ENCODE data around the gene UPF1. TPM values are rescaled to one million over a fixed set of nuclear protein-coding genes. Genes with fewer than 3 reads are reported as not detected.

UPF1 gene
- total and polyA plus RNA-seq, 2 of the 13 experiments (the other 11 are each of a cell fraction or from before 2014, with no cell fraction given) = 16.9 to 41.8 TPM

DNA sequence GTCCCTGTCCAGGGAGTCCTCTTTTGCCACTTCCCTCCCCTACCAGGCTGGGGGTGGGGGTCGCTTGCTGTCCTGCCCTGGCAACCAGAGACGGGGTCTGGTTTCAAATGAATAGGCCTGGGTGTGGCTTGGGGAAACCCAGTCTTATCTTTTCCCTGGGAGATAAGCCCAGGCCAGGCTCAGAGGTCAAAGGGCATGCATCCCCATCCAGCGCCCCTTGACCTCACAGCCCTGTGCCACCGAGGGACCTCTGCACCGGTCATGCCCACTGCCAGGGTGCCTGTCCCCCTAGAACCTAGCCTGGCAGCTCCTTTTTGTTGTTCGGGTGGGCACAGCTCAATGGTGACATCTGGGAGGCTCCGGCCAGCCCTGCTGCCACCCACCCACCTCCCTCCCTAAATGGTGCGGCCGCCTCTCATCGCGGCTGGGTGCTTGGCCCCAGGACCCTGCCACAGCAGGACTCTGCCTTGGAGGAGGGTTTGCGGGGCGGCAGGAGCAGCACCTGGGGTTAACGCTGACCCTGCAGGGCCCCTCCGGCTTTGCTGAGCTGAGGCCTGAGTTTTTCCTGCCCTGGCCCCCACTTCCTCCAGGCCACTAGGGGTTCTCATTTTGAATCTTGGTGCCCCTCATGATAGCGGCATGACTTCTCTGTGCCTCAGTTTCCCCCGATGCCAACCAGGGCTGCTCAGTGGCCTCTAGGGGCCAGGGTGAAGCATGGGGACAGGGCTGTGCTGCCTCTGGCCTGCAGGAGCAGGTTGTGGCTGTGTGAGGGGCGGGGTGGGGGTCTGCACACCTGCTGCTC, 67.0 kb downstream of the UPF1 start (continued):
- no peak for TF ChIP-seq SRSF1 (optimal IDR thresholded peaks at IDR 0.05; ENCODE audit: low read depth, low read length)
- TF ChIP-seq ZNF33A (CRISPR knock-in tag; IDR thresholded peaks at IDR 0.05; ENCODE audit: borderline replicate concordance) = no peak
- TF ChIP-seq, protein P1, sequence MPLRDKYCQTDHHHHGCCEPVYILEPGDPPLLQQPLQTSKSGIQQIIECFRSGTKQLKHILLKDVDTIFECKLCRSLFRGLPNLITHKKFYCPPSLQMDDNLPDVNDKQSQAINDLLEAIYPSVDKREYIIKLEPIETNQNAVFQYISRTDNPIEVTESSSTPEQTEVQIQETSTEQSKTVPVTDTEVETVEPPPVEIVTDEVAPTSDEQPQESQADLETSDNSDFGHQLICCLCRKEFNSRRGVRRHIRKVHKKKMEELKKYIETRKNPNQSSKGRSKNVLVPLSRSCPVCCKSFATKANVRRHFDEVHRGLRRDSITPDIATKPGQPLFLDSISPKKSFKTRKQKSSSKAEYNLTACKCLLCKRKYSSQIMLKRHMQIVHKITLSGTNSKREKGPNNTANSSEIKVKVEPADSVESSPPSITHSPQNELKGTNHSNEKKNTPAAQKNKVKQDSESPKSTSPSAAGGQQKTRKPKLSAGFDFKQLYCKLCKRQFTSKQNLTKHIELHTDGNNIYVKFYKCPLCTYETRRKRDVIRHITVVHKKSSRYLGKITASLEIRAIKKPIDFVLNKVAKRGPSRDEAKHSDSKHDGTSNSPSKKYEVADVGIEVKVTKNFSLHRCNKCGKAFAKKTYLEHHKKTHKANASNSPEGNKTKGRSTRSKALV (CRISPR knock-in tag; IDR thresholded peaks at IDR 0.05) = no peak
- TF ChIP-seq MBD4 (IDR thresholded peaks at IDR 0.05; ENCODE audit: borderline replicate concordance, low read length) = no peak
- TF ChIP-seq, protein P2, sequence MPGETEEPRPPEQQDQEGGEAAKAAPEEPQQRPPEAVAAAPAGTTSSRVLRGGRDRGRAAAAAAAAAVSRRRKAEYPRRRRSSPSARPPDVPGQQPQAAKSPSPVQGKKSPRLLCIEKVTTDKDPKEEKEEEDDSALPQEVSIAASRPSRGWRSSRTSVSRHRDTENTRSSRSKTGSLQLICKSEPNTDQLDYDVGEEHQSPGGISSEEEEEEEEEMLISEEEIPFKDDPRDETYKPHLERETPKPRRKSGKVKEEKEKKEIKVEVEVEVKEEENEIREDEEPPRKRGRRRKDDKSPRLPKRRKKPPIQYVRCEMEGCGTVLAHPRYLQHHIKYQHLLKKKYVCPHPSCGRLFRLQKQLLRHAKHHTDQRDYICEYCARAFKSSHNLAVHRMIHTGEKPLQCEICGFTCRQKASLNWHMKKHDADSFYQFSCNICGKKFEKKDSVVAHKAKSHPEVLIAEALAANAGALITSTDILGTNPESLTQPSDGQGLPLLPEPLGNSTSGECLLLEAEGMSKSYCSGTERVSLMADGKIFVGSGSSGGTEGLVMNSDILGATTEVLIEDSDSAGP (CRISPR knock-in tag; IDR thresholded peaks at IDR 0.05; ENCODE audit: borderline replicate concordance) = no peak
- peak; percentile 58 for TF ChIP-seq RBM22 (optimal IDR thresholded peaks at IDR 0.05; ENCODE audit: low read length)
- no peak for TF ChIP-seq PHB2 (IDR thresholded peaks at IDR 0.05; ENCODE audit: partially characterized antibody)
- no peak for TF ChIP-seq ATRX (CRISPR knock-in tag; IDR thresholded peaks at IDR 0.05; ENCODE audit: borderline replicate concordance)
- TF ChIP-seq CC2D1A (CRISPR knock-in tag; IDR thresholded peaks at IDR 0.05) = no peak
- no peak for TF ChIP-seq RBAK (CRISPR knock-in tag; IDR thresholded peaks at IDR 0.05)
- no peak for TF ChIP-seq MAF1 (CRISPR knock-in tag; IDR thresholded peaks at IDR 0.05; ENCODE audit: borderline replicate concordance)

Data from HepG2 (cell line).